GM13976 (cell line): Measurements from ENCODE around the gene SCD5.
"Not testable (repeated sequence)": the region's sequence is repeated elsewhere in the genome, so short reads cannot be mapped to it uniquely, and the experiment has no call there.

Experiments
- DNase-seq: peaks from one replicate; pipeline ENCODE4 v3.0.0; 2012; ENCODE audit warnings: low spot score
- in situ Hi-C: fragments of 300-500 bp; cut with MboI; formaldehyde crosslinking; loops from one replicate; pipeline ENCODE4 v1.12.0; 2022; ENCODE audit warnings: low sequenced_read_pairs, mixed read lengths, inconsistent platforms; ENCODE audit not compliant: unreplicated experiment
- TF ChIP-seq, protein P1 (sequence below): IDR thresholded peaks from 2 replicates; pipeline ENCODE4 v1.5.1; 2012; ENCODE audit warnings: borderline replicate concordance, mild to moderate bottlenecking; ENCODE audit not compliant: insufficient read depth; ENCODE audit errors: extremely low read depth, missing control alignments, control extremely low read depth

The SCD5 gene

DNA sequence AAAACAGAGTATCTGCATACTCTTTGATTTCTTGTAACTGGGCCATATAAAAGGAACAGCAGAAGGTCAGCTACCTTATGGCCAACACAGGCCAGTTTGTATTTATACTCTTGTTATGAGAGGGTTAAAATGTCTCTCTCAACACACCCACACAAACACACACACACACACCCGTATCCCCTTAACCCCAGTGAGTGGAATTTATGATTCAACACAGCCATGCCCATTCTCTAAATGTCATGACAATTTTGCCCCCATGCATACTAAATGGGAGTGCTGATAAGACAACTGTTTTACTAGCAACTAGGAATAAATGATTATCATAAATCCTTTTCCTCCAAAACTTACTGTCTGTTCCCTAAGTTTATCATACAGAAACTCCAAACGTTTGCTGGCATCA, 22.1 kb upstream of the SCD5 start:
- in situ Hi-C loops = no loop called here
- TF ChIP-seq, protein P1, sequence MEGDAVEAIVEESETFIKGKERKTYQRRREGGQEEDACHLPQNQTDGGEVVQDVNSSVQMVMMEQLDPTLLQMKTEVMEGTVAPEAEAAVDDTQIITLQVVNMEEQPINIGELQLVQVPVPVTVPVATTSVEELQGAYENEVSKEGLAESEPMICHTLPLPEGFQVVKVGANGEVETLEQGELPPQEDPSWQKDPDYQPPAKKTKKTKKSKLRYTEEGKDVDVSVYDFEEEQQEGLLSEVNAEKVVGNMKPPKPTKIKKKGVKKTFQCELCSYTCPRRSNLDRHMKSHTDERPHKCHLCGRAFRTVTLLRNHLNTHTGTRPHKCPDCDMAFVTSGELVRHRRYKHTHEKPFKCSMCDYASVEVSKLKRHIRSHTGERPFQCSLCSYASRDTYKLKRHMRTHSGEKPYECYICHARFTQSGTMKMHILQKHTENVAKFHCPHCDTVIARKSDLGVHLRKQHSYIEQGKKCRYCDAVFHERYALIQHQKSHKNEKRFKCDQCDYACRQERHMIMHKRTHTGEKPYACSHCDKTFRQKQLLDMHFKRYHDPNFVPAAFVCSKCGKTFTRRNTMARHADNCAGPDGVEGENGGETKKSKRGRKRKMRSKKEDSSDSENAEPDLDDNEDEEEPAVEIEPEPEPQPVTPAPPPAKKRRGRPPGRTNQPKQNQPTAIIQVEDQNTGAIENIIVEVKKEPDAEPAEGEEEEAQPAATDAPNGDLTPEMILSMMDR = no peak
- DNase-seq = no peak

DNA sequence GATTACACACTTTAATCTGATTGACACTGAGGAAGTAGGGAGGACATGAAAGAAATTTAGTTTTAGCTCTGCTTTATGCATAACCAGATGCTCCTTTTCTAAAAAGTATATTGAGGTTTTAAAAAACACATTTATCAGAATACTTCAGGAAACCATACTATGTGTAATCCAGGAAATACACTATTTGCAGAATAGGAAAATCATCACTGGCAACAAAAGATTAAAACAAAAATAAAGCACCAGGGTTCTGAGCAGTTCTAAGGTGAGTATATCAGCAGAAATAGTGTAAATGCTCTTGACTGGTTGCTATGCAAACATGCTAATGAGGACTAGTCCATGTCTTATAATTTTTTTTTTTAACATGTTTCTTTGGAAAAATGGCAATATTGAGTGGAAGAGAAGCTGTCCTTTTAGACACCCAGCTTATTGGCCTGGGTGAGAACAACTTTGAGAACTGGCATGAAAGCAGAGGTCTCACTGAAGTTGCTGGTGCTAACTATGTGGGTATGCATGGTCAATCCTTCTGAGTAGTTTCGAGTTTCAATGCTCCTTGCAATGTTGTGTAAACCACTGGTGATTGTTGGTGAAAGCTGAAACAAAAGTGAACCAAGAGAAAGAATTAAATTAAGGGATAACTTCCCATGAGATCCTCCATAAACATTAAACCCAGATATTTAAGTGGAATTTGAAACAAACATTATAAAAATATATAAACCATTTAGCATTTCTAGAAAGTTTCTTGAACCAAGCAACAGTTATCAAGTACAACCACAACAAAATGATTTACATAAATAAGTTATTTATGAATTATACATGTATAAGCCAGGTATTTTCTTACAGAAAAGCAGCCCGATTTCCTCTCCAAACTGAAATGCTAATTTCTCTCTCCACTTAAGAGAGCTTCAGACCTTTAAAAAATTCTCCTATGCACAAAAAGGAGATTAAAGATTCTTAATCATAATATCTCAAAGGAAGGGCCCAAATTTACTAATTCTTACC, 20.4 kb upstream of the SCD5 start:
- in situ Hi-C loops = no loop called here
- TF ChIP-seq, protein P1 = no peak
- no peak for DNase-seq

DNA sequence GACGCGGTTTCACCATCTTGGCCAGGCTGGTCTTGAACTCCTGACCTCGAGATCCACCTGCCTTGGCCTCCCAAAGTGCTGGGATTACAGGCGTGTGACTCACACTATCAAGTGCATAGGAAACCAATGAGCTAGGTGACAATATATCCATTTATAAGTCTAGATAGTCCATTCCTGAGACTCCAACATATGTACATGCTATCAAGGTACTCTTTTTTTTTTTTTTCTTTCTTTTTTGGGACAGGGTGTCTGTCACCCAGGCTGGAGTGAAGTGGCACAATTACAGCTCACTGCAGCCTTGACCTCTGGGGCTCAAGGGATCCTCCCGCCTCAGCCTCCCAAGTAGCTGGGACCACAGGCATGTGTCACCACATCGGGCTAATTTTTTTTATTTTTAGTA, 18.3 kb upstream of the SCD5 start:
- in situ Hi-C loops, DNase-seq: not testable (repeated sequence)

DNA sequence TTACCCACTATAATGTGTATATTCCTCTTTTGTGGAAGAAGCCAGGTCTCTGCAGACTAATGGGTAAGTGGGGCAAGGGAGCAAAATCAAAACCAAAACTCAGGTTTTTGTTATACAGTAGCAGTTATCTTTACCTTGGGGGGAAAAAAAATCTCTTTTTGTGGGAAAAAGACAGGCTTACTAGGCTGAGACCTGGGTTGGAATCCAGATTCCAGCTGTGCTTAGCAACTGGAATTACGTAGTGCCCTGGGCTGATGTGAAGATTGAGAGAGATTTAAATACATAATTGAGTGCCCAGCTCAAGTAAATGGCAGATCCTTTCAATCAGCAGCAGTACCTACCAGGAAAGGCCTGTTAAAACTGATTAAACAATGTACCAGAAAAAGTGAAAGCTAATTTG, 15.4 kb upstream of the SCD5 start:
- no peak for DNase-seq
- TF ChIP-seq, protein P1 = no peak
- in situ Hi-C loops = no loop called here

DNA sequence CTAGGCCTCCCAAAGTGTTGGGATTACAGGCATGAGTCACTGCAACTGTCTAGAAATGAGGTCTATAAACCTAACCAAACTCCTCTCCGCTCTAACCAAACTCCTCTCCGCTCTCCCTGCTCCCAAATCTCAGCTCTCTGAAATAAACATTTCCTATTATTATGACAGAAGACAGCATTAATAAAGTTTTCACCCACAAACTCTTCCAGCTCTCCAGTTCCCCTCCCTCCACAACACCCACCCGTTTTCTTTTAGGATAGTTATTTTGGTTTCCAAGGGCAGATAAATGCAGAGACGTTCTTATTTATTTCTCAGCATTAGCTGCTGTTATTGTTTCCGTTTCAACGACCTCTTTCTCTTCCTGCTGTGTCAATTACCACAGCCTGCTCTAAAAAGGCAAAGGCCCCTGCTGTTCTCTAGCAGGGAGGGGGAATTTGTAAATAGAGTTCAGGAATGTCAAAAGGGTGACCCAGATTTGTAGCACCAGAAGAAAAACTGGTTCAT, 13.3 kb upstream of the SCD5 start:
- DNase-seq = no peak
- in situ Hi-C loops = no loop called here
- TF ChIP-seq, protein P1 = no peak

DNA sequence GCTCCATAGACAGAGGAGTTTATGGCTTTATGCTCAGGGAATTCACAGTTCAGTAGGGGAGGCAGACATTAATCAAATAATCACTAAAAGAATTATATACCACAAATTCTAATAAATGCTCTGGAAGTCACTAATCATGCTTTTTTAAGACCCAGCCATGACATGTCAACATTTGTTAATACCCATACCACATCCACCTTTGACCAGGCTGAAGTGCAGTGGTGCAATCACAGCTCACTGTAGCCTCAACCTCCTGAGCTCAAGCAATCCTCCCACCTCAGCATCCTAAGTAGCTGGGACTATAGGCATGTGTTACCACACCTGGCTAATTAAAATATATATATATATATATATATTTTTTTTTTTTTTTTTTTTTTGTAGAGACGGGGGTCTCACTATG, 12.8 kb upstream of the SCD5 start:
- no peak for DNase-seq
- in situ Hi-C loops = no loop called here
- TF ChIP-seq, protein P1 = no peak

DNA sequence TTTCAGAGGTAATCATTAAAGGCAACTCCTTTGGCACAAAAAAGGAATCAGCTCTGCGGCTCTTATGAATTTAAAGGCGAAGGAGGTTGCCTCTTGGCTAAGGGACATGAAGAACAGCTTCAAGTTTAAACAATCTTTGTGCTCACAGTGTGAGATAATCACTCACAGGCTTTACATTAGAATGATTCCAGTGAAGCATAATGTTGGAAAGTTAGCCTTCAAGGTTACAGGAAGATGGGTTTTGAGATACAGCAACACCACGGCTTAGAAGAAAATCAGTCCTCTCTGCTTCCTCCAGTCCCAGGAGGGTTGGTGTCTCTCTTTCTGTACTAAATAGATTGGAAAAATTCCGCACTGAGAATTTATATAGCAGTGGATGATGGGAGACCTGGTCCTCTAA, 11.6 kb upstream of the SCD5 start:
- TF ChIP-seq, protein P1 = no peak
- no peak for DNase-seq
- in situ Hi-C loops = no loop called here
